LoVo (cell line): ENCODE results near the gene STK4.

Experiments
- DNase-seq: peaks from one replicate; pipeline ENCODE4 v3.0.0-alpha.2; 2016; ENCODE audit warnings: low spot score

The STK4 gene

GRCh38 chr20:44966030-44966961, at the start of gene STK4:
STK4 (plus strand) TSS chr20:44966512; CDS start chr20:44966569, 57 bp downstream.
- peak; percentile 95 for DNase-seq

- DNase-seq, result no peak
Observed at GRCh38 chr20:44916586-44916985, 49.7 kb upstream of the STK4 start.

DNA sequence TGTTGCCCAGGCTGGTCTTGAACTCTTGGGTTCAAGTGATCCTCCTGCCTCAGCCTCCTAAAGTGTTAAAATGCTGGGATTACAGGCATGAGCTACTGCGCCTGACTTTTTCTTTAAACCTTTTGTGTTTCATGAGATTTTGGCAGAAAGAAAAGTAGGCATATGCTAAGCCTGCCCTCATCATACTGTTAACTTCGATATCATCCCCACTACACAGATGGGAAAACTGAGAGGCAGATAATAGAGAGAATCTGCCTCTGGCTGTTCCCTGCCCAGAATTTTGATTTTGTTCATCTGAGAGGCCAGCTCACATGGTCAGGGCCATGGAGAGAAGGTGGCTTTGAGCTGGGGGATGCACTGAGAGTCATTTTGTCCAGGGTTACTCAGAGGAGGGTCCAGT, 48.9 kb upstream of the STK4 start:
- DNase-seq, result no peak

DNA sequence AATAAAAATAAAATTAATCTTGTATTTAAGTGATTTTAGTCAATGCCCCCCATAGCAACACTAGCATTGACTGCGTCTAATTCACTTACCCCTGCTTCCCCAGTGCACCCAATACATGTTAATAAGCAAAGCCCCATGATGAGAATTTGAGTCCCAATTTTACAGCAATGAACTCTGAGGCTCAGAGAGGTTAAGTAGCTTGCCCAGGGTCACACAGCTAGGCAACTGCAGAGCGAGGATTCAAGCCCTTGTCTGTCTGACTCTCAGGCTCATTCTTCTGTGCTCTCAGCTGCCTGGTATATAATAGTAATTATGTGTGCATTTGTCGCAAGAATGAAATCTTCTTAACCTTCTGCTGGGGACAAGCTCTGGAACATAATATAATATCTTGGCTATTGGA, 48.0 kb upstream of the STK4 start:
- DNase-seq, result no peak

DNA sequence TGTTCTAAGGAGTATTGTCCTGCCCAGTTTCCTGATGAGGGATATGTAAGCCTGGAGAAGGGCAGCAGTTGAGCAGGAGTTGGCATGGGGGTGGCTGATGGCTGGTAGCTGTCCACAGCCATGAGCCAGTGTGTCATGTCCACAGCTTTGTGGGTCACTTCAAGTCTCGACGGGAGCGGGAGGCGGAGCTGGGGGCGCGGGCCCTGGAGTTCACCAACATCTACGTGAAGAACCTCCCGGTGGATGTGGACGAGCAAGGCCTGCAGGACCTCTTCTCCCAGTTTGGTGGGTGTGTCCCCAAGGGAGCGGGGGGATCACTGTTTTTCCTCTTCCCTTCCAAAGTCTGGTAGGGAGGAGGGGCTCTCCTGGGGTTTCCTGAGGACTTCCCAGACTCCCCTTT, 47.6 kb upstream of the STK4 start:
- DNase-seq, result no peak

DNA sequence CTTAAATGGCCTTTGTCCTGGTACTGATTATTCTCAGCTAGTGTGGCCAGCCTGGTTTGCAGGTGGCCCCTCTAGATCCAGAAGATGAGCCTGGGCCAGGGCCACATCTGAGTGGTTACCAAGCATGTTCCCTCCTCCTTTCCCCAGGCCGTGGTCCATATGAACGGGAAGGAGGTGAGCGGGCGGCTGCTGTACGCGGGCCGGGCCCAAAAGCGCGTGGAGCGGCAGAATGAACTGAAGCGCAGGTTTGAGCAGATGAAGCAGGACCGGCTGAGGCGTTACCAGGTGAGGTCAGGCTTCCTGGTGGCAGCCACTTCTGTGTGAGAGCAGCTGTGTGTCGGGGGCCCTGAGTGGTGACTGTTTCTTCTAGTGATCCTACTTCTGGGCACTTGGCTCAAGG, 44.9 kb upstream of the STK4 start:
- no peak for DNase-seq

DNA sequence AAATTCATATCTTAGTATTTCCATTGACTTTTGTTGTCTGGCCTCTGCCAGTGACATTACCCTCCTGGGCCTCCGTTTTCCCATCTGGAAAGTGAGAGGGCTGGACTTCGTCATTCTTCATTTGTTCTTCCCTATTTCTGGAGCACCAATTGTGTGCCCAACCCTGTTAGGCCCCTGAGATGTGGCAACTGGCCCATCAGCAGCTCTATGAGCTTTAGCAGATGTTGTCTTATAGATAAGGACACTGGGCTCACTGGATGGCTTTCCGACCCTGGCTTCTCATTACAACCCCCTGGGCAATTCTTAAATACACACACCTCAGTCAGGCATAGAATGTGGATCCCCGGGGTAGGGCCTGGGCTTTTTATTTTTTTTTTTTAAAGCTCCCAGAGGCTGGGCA, 41.8 kb upstream of the STK4 start:
- DNase-seq, result no peak

DNA sequence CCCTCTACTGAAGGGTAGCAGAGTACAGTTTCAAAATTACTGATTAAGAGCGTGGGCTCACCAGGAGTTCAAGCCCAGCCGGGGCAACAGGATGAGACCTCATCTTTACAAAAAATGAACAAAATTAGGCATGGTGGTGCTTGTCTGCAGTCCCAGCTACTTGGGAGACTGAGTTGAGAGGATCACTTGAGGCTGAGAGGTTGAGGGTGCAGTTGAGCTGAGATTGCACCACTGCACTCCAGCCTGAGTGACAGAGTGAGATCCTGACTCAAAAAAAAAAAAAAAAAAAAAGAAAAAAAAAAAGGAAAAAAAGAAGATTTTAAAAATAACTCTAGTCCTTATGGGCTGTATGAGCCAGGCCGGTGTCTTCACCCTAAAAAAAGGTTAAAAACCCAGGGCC, 37.7 kb upstream of the STK4 start:
- DNase-seq, result no peak

- no peak for DNase-seq
Observed at GRCh38 chr20:44930517-44931168, 35.7 kb upstream of the STK4 start.

GRCh38 chr20:44931911-44932310, 34.4 kb upstream of the STK4 start:
- no peak for DNase-seq

GRCh38 chr20:44932916-44933315, 33.4 kb upstream of the STK4 start:
- no peak for DNase-seq

DNA sequence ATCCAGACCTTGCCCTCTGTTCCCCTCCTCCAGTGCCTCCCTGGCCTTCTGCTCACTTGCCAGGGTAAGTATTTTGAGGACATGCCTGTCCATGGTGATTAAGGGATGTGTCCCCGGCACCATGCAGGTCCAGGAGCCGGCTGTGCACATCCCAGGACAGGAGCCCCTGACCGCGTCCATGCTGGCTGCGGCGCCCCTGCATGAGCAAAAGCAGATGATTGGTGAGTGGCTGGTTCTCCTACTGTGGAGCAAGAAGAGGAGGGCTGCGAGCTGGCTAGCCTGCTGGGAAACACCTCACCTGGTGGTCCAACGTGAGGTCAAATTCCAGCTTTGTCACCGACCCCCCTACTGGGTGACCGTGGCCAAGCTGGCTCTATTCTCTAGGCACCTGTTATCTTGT, 29.8 kb upstream of the STK4 start:
- no peak for DNase-seq

GRCh38 chr20:44938637-44939036, 27.7 kb upstream of the STK4 start:
- DNase-seq, result no peak

DNA sequence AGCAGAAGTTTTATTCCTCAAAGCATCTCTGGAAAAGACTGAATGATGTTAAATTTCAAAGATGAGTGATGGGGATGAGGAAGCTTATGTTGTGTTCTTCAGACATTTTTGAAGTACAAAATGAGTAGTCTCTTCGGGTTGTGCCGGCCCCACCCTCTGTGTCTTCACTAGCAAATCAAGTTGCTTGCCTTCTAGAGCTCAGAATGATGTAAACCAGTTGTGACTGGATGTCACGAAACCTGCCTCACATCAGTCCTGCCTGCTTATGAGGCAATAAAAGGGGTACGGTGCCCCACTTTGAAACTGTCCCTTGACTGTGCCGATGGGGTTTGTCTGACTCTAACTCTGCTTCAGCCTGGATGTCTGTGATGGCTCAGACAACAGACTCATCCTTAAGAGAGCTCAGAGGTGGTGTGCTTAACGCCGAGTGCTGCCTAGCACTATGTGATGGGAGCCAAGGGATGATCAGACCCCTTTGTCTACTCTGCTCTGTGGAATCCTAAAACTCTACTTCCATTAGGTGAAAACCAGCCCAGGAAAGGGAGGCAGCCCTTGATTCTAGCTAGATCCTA, 25.1 kb upstream of the STK4 start:
- no peak for DNase-seq

GRCh38 chr20:44942264-44942973, 23.9 kb upstream of the STK4 start:
- no peak for DNase-seq

DNA sequence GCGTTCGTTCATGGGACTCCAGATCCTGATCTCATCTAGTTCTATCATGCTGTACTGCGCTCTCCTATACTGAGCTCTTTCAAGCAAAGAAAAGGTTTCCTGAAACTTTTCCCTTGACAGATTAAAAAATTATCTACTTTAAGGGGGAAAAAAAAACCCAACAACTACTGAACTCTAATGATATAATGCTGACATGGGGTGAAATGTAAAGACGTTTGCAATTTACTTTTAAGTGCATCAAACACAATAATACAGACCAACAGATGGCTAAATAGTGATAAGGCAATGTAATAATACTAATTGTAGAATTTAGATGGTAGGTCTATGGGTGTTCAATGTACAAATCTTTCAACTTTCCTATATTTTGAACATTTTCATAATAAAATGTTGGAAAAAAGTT, 22.5 kb upstream of the STK4 start:
- DNase-seq, result no peak

GRCh38 chr20:44945261-44945660, 21.1 kb upstream of the STK4 start:
- DNase-seq, result no peak

- no peak for DNase-seq
Observed at GRCh38 chr20:44946271-44946852, 19.9 kb upstream of the STK4 start.

GRCh38 chr20:44948107-44948506, 18.2 kb upstream of the STK4 start:
- no peak for DNase-seq

- no peak for DNase-seq
Observed at GRCh38 chr20:44948513-44948912, 17.8 kb upstream of the STK4 start.

DNA sequence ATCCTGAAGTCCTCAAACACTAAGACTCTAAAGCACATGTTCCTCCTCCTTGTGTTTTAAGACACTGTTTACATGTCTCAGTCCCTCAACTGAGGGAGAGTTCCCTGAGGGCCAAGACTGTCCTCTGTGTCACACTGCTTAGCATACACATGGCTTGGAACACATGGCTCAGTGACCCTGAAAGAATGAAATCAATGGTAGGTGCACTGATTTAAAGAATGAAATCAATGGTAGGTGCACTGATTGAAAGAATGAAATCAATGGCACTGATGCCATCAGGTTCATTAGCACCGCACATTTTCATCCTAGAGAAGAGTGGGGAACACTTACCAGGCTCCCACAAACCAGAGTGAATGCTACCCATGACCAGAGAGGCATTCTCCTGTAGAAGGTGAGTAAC, 15.9 kb upstream of the STK4 start:
- no peak for DNase-seq

DNA sequence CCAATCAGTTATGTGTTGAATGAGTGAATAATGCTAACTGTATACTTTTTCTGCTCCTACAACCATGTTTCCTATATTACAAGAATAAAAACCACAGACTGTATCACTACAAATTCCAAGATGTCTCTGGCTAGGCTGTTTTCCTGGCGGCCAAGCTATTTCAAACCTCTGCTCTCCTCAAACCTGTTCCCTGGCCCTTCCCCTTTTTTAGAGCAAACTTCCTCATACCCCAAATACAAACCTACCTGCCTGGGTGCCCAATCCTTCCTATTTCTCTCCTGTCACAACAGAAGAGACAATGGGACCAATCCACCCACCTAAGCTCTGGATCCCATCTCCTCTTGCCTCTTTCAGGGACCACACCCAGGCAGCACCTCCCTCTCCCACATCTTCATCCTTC, 13.6 kb upstream of the STK4 start:
- DNase-seq, result no peak
